GM12891 (cell line): ENCODE results near the gene ATP12A.
A peak's percentile ranks its signal among the peaks of the same experiment; 100 is the strongest.

Source experiments
- DNase-seq: peaks from one replicate; pipeline ENCODE4 v3.0.0; 2011; ENCODE audit warnings: low spot score; ENCODE audit not compliant: insufficient read length
- FAIRE-seq: peaks from 2 replicates; lab custom pipeline; 2011; peaks lifted over from hg19 to GRCh38; lab: Jason Lieb, UNC
- PAX5 ChIP-seq: IDR thresholded peaks from 2 replicates; pipeline ENCODE4 v1.6.1; 2011; ENCODE audit warnings: low read length, moderate library complexity, mild to moderate bottlenecking; ENCODE audit not compliant: insufficient read depth, severe bottlenecking
- POLR2A ChIP-seq: IDR thresholded peaks from 2 replicates; pipeline ENCODE4 v1.6.1; 2011; ENCODE audit warnings: low read depth, low read length, control low read depth
- POLR2AphosphoS5 ChIP-seq: IDR thresholded peaks from 2 replicates; pipeline ENCODE4 v1.6.1; 2011; ENCODE audit warnings: low read depth, low read length, control low read depth
- POU2F2 ChIP-seq: IDR thresholded peaks from 2 replicates; pipeline ENCODE4 v1.6.1; 2011; ENCODE audit warnings: low read depth, mild to moderate bottlenecking, control low read depth, low read length, moderate library complexity
- SPI1 ChIP-seq: IDR thresholded peaks from 2 replicates; pipeline ENCODE4 v1.6.1; 2011; ENCODE audit warnings: low read depth, low read length, control low read depth
- TAF1 ChIP-seq: IDR thresholded peaks from 2 replicates; pipeline ENCODE4 v1.6.1; 2011; ENCODE audit warnings: low read depth, low read length, control low read depth

The ATP12A gene

GRCh38 chr13:24683838-24684599, 3.8 kb downstream of the ATP12A start:
- TF ChIP-seq PAX5, result no peak
- no peak for TF ChIP-seq SPI1
- TF ChIP-seq POLR2A, result no peak
- TF ChIP-seq TAF1, result no peak
- TF ChIP-seq POU2F2, result no peak
- no peak for TF ChIP-seq POLR2AphosphoS5
- DNase-seq (peak; percentile 65), FAIRE-seq (peak; percentile 96)

- DNase-seq, result no peak
- TF ChIP-seq SPI1 (no peak), POLR2A (no peak)
- peak; percentile 55 for FAIRE-seq
These were observed 4.4 kb downstream of the ATP12A start for GRCh38 chr13:24684600-24684998.

DNA sequence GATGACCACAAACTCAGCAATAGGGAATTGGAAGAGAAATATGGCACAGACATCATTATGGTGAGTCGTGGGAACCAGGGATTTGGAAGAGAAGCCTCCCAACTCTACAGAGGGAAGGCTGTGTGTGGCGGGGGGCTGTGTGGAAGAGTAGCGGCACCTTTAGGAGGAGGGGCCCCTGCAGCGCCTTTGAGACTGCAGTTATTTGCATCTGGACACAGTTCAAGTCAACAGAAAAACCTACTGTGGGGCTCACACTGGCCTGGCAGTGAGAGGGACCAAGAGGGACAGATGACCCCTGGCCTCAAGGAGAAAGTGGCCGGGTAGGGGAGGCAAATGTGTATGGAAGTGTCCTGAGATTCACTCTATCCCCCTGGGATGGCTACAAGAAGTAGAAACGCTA, 5.1 kb downstream of the ATP12A start:
- DNase-seq (no peak), FAIRE-seq (no peak)
- no peak for TF ChIP-seq TAF1
- no peak for TF ChIP-seq SPI1
- no peak for TF ChIP-seq POLR2AphosphoS5
- TF ChIP-seq POU2F2, result no peak
- TF ChIP-seq POLR2A, result no peak
- TF ChIP-seq PAX5, result no peak

DNA sequence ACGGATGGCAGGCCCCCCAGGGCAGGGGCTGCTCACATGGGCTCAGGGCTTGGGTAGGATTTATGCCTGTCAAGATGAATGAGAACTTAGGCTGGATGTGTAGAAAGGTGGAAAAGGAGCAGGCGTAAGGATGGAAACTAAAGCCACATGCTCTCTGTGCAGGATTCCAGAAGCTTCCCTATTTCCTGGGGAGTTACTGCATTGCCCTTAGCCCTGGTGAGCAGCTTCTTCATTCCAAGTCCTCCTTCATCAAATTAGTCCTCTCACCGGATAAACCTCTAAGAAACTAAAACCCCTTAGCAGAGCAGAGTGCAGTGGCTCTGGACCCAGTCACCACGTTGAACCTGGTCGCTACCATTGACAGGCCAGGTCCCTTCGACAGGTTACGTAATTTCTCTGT, 7.4 kb downstream of the ATP12A start:
- FAIRE-seq (no peak), DNase-seq (no peak)
- TF ChIP-seq POLR2A (no peak), POLR2AphosphoS5 (no peak), POU2F2 (no peak)

DNA sequence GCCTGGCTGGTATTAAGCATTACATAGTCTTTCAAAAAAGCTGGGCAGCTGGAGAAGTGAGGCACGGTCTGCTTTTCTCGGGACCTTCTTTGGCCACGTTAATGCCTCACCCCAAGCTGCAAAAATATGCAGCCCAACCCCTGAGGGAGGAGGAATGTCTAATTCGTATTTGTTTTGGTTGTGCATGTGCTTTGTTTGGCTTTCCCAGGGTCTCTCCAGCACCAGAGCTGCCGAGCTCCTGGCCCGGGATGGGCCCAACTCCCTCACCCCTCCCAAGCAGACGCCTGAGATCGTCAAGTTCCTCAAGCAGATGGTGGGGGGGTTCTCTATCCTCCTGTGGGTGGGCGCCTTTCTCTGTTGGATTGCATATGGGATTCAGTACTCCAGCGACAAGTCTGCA, 7.9 kb downstream of the ATP12A start:
- no peak for TF ChIP-seq POLR2AphosphoS5
- no peak for TF ChIP-seq PAX5
- no peak for TF ChIP-seq SPI1
- TF ChIP-seq POU2F2, result no peak
- TF ChIP-seq TAF1, result no peak
- TF ChIP-seq POLR2A, result no peak
- DNase-seq (no peak), FAIRE-seq (no peak)

- no peak for DNase-seq
- FAIRE-seq, result no peak
- TF ChIP-seq SPI1 (no peak), POLR2A (no peak), POLR2AphosphoS5 (no peak), TAF1 (no peak), PAX5 (no peak), POU2F2 (no peak)
These were observed 8.7 kb downstream of the ATP12A start for GRCh38 chr13:24688950-24689349.

- FAIRE-seq (no peak), DNase-seq (no peak)
- TF ChIP-seq TAF1, result no peak
- TF ChIP-seq SPI1, result no peak
- no peak for TF ChIP-seq POLR2AphosphoS5
- TF ChIP-seq POU2F2, result no peak
- TF ChIP-seq PAX5, result no peak
- no peak for TF ChIP-seq POLR2A
These were observed 11.2 kb downstream of the ATP12A start for GRCh38 chr13:24691381-24691780.

DNA sequence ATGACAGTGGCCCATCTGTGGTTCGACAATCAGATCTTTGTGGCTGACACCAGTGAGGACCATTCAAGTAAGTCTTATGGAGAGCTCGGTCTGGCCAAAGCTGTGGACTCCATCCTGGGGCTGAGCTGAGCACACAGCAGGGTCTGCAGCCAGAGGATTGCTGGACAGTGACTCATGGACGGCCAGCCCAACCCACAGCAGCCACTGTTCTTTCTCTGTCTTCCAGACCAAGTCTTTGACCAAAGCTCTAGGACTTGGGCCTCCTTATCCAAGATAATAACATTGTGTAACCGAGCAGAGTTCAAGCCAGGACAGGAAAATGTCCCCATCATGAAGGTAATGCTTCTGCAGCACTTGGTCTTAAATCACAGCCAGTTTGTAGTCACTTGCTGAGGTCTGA, 12.4 kb downstream of the ATP12A start:
- no peak for DNase-seq
- TF ChIP-seq SPI1 (no peak), POU2F2 (no peak), POLR2A (no peak), POLR2AphosphoS5 (no peak)
- FAIRE-seq, result no peak

- peak; percentile 87 for FAIRE-seq
- peak; percentile 63 for DNase-seq
- TF ChIP-seq SPI1, result no peak
- no peak for TF ChIP-seq POLR2A
- no peak for TF ChIP-seq POLR2AphosphoS5
- TF ChIP-seq POU2F2, result no peak
- no peak for TF ChIP-seq PAX5
These were observed 13.8 kb downstream of the ATP12A start for GRCh38 chr13:24693862-24694471.

DNA sequence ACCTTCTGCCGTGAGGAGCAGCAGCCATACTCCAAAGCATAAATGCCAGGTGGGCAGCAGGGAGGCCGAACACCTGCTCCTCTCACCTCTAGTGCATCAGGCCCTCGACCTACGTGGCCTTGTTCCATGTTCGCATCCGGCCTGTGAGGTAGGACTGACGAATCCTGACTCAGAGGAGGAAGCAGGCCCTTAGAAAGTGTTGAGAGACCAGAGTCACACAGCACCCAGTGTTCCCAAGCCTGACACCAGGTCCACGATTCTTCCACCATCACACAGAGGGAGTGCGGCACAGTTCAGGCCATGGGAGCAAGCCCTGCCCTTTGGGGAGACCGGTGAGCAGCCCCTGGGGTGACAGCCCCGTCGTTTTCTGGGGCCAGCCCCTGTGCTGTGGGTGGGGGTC, 14.7 kb downstream of the ATP12A start:
- TF ChIP-seq SPI1, result no peak
- FAIRE-seq (no peak), DNase-seq (no peak)
